ENCODE results near the gene SERINC3.

SERINC3 gene

GRCh38 chr20:44536175-44536574 is 14.3 kb upstream of the SERINC3 start:
- in situ Hi-C loops (cut with MboI; ENCODE audit: low pct_unique_long_range_greater_than_20kb, low sequenced_read_pairs, unreplicated experiment), result no loop called here
- DNase-seq (ENCODE audit: low spot score), result no peak
- TF ChIP-seq, protein P1, sequence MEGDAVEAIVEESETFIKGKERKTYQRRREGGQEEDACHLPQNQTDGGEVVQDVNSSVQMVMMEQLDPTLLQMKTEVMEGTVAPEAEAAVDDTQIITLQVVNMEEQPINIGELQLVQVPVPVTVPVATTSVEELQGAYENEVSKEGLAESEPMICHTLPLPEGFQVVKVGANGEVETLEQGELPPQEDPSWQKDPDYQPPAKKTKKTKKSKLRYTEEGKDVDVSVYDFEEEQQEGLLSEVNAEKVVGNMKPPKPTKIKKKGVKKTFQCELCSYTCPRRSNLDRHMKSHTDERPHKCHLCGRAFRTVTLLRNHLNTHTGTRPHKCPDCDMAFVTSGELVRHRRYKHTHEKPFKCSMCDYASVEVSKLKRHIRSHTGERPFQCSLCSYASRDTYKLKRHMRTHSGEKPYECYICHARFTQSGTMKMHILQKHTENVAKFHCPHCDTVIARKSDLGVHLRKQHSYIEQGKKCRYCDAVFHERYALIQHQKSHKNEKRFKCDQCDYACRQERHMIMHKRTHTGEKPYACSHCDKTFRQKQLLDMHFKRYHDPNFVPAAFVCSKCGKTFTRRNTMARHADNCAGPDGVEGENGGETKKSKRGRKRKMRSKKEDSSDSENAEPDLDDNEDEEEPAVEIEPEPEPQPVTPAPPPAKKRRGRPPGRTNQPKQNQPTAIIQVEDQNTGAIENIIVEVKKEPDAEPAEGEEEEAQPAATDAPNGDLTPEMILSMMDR (IDR thresholded peaks at IDR 0.05; ENCODE audit: extremely low read depth, insufficient read depth, missing control alignments), result no peak

DNA sequence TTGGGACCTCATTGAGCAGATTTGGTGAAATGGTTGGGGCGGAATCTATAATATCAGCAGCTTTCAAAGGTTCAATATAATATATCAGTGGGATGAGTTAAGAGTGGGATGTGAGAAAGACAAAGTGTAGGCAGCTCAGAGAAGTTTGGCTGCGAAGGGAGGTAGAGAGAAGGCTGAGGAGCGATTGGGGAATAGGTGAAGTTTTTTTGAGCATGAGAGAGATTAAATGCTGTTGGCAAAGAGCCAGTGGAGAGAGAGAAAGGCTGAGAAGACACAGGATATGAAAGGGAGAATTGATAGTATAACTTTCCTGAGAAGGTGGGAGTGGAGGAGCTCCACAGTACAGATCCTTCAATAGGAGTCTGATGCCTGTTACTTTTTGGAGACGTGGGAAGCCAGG is 12.1 kb upstream of the SERINC3 start:
- no peak for DNase-seq (ENCODE audit: low spot score)
- in situ Hi-C loops (cut with MboI; ENCODE audit: low pct_unique_long_range_greater_than_20kb, low sequenced_read_pairs, unreplicated experiment), result no loop called here
- TF ChIP-seq, protein P1 (IDR thresholded peaks at IDR 0.05; ENCODE audit: extremely low read depth, insufficient read depth, missing control alignments), result no peak

DNA sequence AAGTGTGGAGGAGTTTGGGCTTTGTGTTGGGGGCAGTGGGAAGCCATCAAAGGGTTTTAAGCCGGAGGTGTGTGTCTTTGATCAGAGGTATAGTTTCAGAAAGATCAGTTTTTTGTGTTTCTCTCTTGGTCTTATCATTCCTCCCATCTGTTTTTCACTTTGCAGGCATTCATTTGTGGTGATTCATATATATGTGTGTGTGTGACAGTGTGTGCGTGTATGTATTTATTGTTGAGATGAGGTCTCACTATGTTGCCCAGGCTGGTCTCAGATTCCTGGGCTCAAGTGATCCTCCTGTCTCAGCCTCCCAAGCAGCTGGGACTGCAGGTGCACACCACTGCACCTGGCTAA is 11.1 kb upstream of the SERINC3 start:
- in situ Hi-C loops (cut with MboI; ENCODE audit: low pct_unique_long_range_greater_than_20kb, low sequenced_read_pairs, unreplicated experiment), result no loop called here
- TF ChIP-seq, protein P1 (IDR thresholded peaks at IDR 0.05; ENCODE audit: extremely low read depth, insufficient read depth, missing control alignments), result no peak
- DNase-seq (ENCODE audit: low spot score), result no peak

GRCh38 chr20:44532259-44532980 is 10.6 kb upstream of the SERINC3 start:
- no peak for DNase-seq (ENCODE audit: low spot score)

DNA sequence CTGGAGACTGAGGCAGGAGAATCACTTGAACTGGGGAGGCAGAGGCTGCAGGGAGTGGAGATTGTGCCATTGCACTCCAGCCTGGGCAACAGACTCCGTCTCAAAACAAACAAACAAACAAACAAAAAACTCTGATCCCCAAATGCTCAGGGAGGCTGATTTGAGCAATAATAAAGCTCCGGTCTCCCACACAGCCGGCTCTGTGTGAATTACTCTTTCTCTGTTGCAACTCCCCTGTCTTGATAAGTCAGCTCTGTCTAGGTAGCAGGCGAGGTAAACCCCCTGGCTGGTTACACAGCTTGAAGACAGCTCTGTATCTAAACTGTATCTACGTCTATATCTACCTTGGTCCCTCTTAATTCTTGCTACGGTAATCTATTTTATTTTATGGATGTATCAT is 6.4 kb upstream of the SERINC3 start:
- in situ Hi-C loops (cut with MboI; ENCODE audit: low pct_unique_long_range_greater_than_20kb, low sequenced_read_pairs, unreplicated experiment), result no loop called here
- TF ChIP-seq, protein P1 (IDR thresholded peaks at IDR 0.05; ENCODE audit: extremely low read depth, insufficient read depth, missing control alignments), result no peak
- DNase-seq (ENCODE audit: low spot score), result no peak

More at GRCh38 chr20:44532259-44532980, 10.6 kb upstream of the SERINC3 start:
- in situ Hi-C loops (cut with MboI; ENCODE audit: low pct_unique_long_range_greater_than_20kb, low sequenced_read_pairs, unreplicated experiment), result no loop called here
- TF ChIP-seq, protein P1 (IDR thresholded peaks at IDR 0.05; ENCODE audit: extremely low read depth, insufficient read depth, missing control alignments), result no peak

GRCh38 chr20:44527716-44528199 is 5.9 kb upstream of the SERINC3 start:
- no peak for DNase-seq (ENCODE audit: low spot score)
- in situ Hi-C loops (cut with MboI; ENCODE audit: low pct_unique_long_range_greater_than_20kb, low sequenced_read_pairs, unreplicated experiment), result no loop called here
- TF ChIP-seq, protein P1 (IDR thresholded peaks at IDR 0.05; ENCODE audit: extremely low read depth, insufficient read depth, missing control alignments), result no peak
